ENCODE data around the gene PPP1R3G.

The PPP1R3G gene

GRCh38 chr6:5081182-5081581, 4.0 kb upstream of the PPP1R3G start:
- H2BK12ac ChIP-seq (ENCODE audit: low read length): no peak overlapping the region
- peaks cover 27 to 37% (median 31%) of the 10 kb centered on the region in 3 experiments for H3K27me3 ChIP-seq (ENCODE audit: control insufficient read depth in 3 of 3, insufficient read depth in 3 of 3, low read depth in 1 of 3, low read length in 3 of 3)
- no peak overlapping the region for H2AFZ ChIP-seq (ENCODE audit: low read length)

GRCh38 chr6:5081955-5082354, 3.2 kb upstream of the PPP1R3G start:
- Histone ChIP-seq H3K27ac (replicated peaks; ENCODE audit: low read length) (no peak overlapping the region), H4K8ac (ENCODE audit: low read depth, low read length) (no peak overlapping the region)
- WGBS, 2 donors (ENCODE audit: extremely low coverage in 2 of 2, insufficient read length in 2 of 2, insufficient replicate concordance in 1 of 2): no CpG with 5 or more reads among the region's 4 CpGs

More at GRCh38 chr6:5081182-5081581, 4.0 kb upstream of the PPP1R3G start:
- Histone ChIP-seq H3K79me1 (ENCODE audit: low read depth, low read length) (no peaks in the 10 kb centered on the region), H4K8ac (ENCODE audit: low read depth, low read length) (no peak overlapping the region), H3K36me3 (replicated peaks in 1 of 2; ENCODE audit: control insufficient read depth in 2 of 2, insufficient read depth in 2 of 2, low read length in 2 of 2) (no peaks in the 10 kb centered on the region), H3K4me3 (ENCODE audit: low read length in 2 of 2) (no peak overlapping the region), H2BK15ac (ENCODE audit: low read length) (no peak overlapping the region), H3K9me3 (replicated peaks in 1 of 2; ENCODE audit: control insufficient read depth in 2 of 2, insufficient read depth in 1 of 2, low read depth in 1 of 2, low read length in 2 of 2) (no peaks in the 10 kb centered on the region), H3K9ac (ENCODE audit: low read depth, low read length, poor library complexity) (no peak overlapping the region), H3K27ac (replicated peaks; ENCODE audit: low read length) (no peak overlapping the region), H2BK5ac (ENCODE audit: low read length) (no peak overlapping the region), H3K4me2 (ENCODE audit: insufficient read depth, low read length, poor library complexity, severe bottlenecking) (no peak overlapping the region), H3K23ac (ENCODE audit: low read depth, low read length, poor library complexity) (no peak overlapping the region), H2BK120ac (ENCODE audit: low read depth, low read length) (no peak overlapping the region), H3K14ac (ENCODE audit: low read length) (no peak overlapping the region), H3K18ac (ENCODE audit: low read length) (no peak overlapping the region), H4K91ac (ENCODE audit: low read depth, low read length, poor library complexity) (no peak overlapping the region), H3K4me1 (ENCODE audit: control insufficient read depth in 2 of 2, insufficient read depth in 1 of 2, low read depth in 1 of 2, low read length in 2 of 2) (peaks cover 0 to 5% of the 10 kb centered on the region in 2 donors), H3K4ac (ENCODE audit: low read length) (no peak overlapping the region), H2AK5ac (ENCODE audit: low read depth, low read length) (no peak overlapping the region)
- no peak for DNase-seq (ENCODE audit: low spot score)
- no CpG with 5 or more reads among the region's 3 CpGs for WGBS, 2 donors (ENCODE audit: extremely low coverage in 2 of 2, insufficient read length in 2 of 2, insufficient replicate concordance in 1 of 2)

GRCh38 chr6:5082487-5083306, 2.4 kb upstream of the PPP1R3G start:
- WGBS, 2 donors (ENCODE audit: extremely low coverage in 2 of 2, insufficient read length in 2 of 2, insufficient replicate concordance in 1 of 2): no CpG with 5 or more reads among the region's 12 CpGs
- H2BK5ac ChIP-seq (ENCODE audit: low read length): no peak overlapping the region
- peaks cover 0 to 8% of the 10 kb centered on the region in 2 donors for H3K4me1 ChIP-seq (ENCODE audit: control insufficient read depth in 2 of 2, insufficient read depth in 1 of 2, low read depth in 1 of 2, low read length in 2 of 2)
- H3K14ac ChIP-seq (ENCODE audit: low read length): no peak overlapping the region
- H3K23ac ChIP-seq (ENCODE audit: low read depth, low read length, poor library complexity): no peak overlapping the region
- H4K91ac ChIP-seq (ENCODE audit: low read depth, low read length, poor library complexity): no peak overlapping the region
- no peak overlapping the region for H3K4ac ChIP-seq (ENCODE audit: low read length)
- no peak for DNase-seq (ENCODE audit: low spot score)
- H3K4me3 ChIP-seq (ENCODE audit: low read length in 2 of 2): no peak overlapping the region
- H3K79me1 ChIP-seq (ENCODE audit: low read depth, low read length): no peaks in the 10 kb centered on the region
- H2BK120ac ChIP-seq (ENCODE audit: low read depth, low read length): no peak overlapping the region
- H3K9me3 ChIP-seq (replicated peaks in 1 of 2; ENCODE audit: control insufficient read depth in 2 of 2, insufficient read depth in 1 of 2, low read depth in 1 of 2, low read length in 2 of 2): peaks cover 0 to 5% of the 10 kb centered on the region in 2 donors
- no peak overlapping the region for H3K4me2 ChIP-seq (ENCODE audit: insufficient read depth, low read length, poor library complexity, severe bottlenecking)
- no peak overlapping the region for H2BK12ac ChIP-seq (ENCODE audit: low read length)
- H3K18ac ChIP-seq (ENCODE audit: low read length): no peak overlapping the region
- H4K8ac ChIP-seq (ENCODE audit: low read depth, low read length): no peak overlapping the region
- no peak overlapping the region for H3K9ac ChIP-seq (ENCODE audit: low read depth, low read length, poor library complexity)
- no peaks in the 10 kb centered on the region for H3K36me3 ChIP-seq (replicated peaks in 1 of 2; ENCODE audit: control insufficient read depth in 2 of 2, insufficient read depth in 2 of 2, low read length in 2 of 2)
- peaks cover 35 to 49% (median 46%) of the 10 kb centered on the region in 3 experiments for H3K27me3 ChIP-seq (ENCODE audit: control insufficient read depth in 3 of 3, insufficient read depth in 3 of 3, low read depth in 1 of 3, low read length in 3 of 3)
- H2AFZ ChIP-seq (ENCODE audit: low read length): no peak overlapping the region
- H3K27ac ChIP-seq (replicated peaks; ENCODE audit: low read length): no peak overlapping the region
- H2AK5ac ChIP-seq (ENCODE audit: low read depth, low read length): no peak overlapping the region
- H2BK15ac ChIP-seq (ENCODE audit: low read length): no peak overlapping the region

More at GRCh38 chr6:5081955-5082354, 3.2 kb upstream of the PPP1R3G start:
- H2BK5ac ChIP-seq (ENCODE audit: low read length): no peak overlapping the region
- H2AFZ ChIP-seq (ENCODE audit: low read length): no peak overlapping the region
- H2BK120ac ChIP-seq (ENCODE audit: low read depth, low read length): no peak overlapping the region
- no peak overlapping the region for H2BK15ac ChIP-seq (ENCODE audit: low read length)
- no peak overlapping the region for H3K9ac ChIP-seq (ENCODE audit: low read depth, low read length, poor library complexity)
- DNase-seq (ENCODE audit: low spot score): no peak
- H3K4me3 ChIP-seq (ENCODE audit: low read length in 2 of 2): no peak overlapping the region
- H3K27me3 ChIP-seq (ENCODE audit: control insufficient read depth in 3 of 3, insufficient read depth in 3 of 3, low read depth in 1 of 3, low read length in 3 of 3): peaks cover 35 to 44% (median 39%) of the 10 kb centered on the region in 3 experiments
- no peak overlapping the region for H2AK5ac ChIP-seq (ENCODE audit: low read depth, low read length)
- no peak overlapping the region for H3K23ac ChIP-seq (ENCODE audit: low read depth, low read length, poor library complexity)
- no peak overlapping the region for H3K14ac ChIP-seq (ENCODE audit: low read length)
- peaks cover 0 to 7% of the 10 kb centered on the region in 2 donors for H3K4me1 ChIP-seq (ENCODE audit: control insufficient read depth in 2 of 2, insufficient read depth in 1 of 2, low read depth in 1 of 2, low read length in 2 of 2)
- H3K9me3 ChIP-seq (replicated peaks in 1 of 2; ENCODE audit: control insufficient read depth in 2 of 2, insufficient read depth in 1 of 2, low read depth in 1 of 2, low read length in 2 of 2): peaks cover 0 to 5% of the 10 kb centered on the region in 2 donors
- H3K36me3 ChIP-seq (replicated peaks in 1 of 2; ENCODE audit: control insufficient read depth in 2 of 2, insufficient read depth in 2 of 2, low read length in 2 of 2): no peaks in the 10 kb centered on the region
- H3K18ac ChIP-seq (ENCODE audit: low read length): no peak overlapping the region
- no peak overlapping the region for H3K4ac ChIP-seq (ENCODE audit: low read length)
- no peak overlapping the region for H3K4me2 ChIP-seq (ENCODE audit: insufficient read depth, low read length, poor library complexity, severe bottlenecking)
- no peak overlapping the region for H2BK12ac ChIP-seq (ENCODE audit: low read length)
- no peaks in the 10 kb centered on the region for H3K79me1 ChIP-seq (ENCODE audit: low read depth, low read length)
- no peak overlapping the region for H4K91ac ChIP-seq (ENCODE audit: low read depth, low read length, poor library complexity)

GRCh38 chr6:5083307-5083583, 1.9 kb upstream of the PPP1R3G start:
- Histone ChIP-seq H3K27me3 (ENCODE audit: control insufficient read depth in 3 of 3, insufficient read depth in 3 of 3, low read depth in 1 of 3, low read length in 3 of 3) (peaks cover 35 to 49% (median 47%) of the 10 kb centered on the region in 3 experiments), H2AFZ (ENCODE audit: low read length) (no peak overlapping the region), H2BK15ac (ENCODE audit: low read length) (no peak overlapping the region), H4K8ac (ENCODE audit: low read depth, low read length) (no peak overlapping the region), H3K4me3 (ENCODE audit: low read length in 2 of 2) (no peak overlapping the region), H3K9ac (ENCODE audit: low read depth, low read length, poor library complexity) (no peak overlapping the region), H3K4me1 (ENCODE audit: control insufficient read depth in 2 of 2, insufficient read depth in 1 of 2, low read depth in 1 of 2, low read length in 2 of 2) (peaks cover 0 to 9% of the 10 kb centered on the region in 2 donors), H3K4ac (ENCODE audit: low read length) (no peak overlapping the region), H2BK5ac (ENCODE audit: low read length) (no peak overlapping the region), H3K14ac (ENCODE audit: low read length) (no peak overlapping the region), H2AK5ac (ENCODE audit: low read depth, low read length) (no peak overlapping the region), H2BK120ac (ENCODE audit: low read depth, low read length) (no peak overlapping the region), H2BK12ac (ENCODE audit: low read length) (no peak overlapping the region), H3K9me3 (replicated peaks in 1 of 2; ENCODE audit: control insufficient read depth in 2 of 2, insufficient read depth in 1 of 2, low read depth in 1 of 2, low read length in 2 of 2) (peaks cover 0 to 5% of the 10 kb centered on the region in 2 donors), H4K91ac (ENCODE audit: low read depth, low read length, poor library complexity) (no peak overlapping the region), H3K18ac (ENCODE audit: low read length) (no peak overlapping the region), H3K36me3 (replicated peaks in 1 of 2; ENCODE audit: control insufficient read depth in 2 of 2, insufficient read depth in 2 of 2, low read length in 2 of 2) (no peaks in the 10 kb centered on the region), H3K79me1 (ENCODE audit: low read depth, low read length) (no peaks in the 10 kb centered on the region), H3K4me2 (ENCODE audit: insufficient read depth, low read length, poor library complexity, severe bottlenecking) (no peak overlapping the region), H3K27ac (replicated peaks; ENCODE audit: low read length) (no peak overlapping the region), H3K23ac (ENCODE audit: low read depth, low read length, poor library complexity) (no peak overlapping the region)
- no CpG with 5 or more reads among the region's 4 CpGs for whole genome bisulfite sequencing, 2 donors (ENCODE audit: extremely low coverage in 2 of 2, insufficient read length in 2 of 2, insufficient replicate concordance in 1 of 2)
- no peak for DNase-seq (ENCODE audit: low spot score)

Measured in neuronal stem cell (in vitro differentiated cells).